Activated CD4-positive, alpha-beta T cell treated with anti-CD3 and anti-CD28 coated beads for 1 hour (primary cell): ENCODE measurements around the gene ZNF808.
A peak's percentile ranks its signal among the peaks of the same experiment; 100 is the strongest.
"Not testable (repeated sequence)": the region's sequence is repeated elsewhere in the genome, so short reads cannot be mapped to it uniquely, and the experiment has no call there.

Experiments used
- DNase-seq: peaks from one replicate; pipeline ENCODE4 v3.0.0-alpha.2; 2020

Gene ZNF808

GRCh38 chr19:52527134-52527955 lies at the start of gene ZNF808:
ZNF808 (plus strand) TSS chr19:52527668; CDS start chr19:52543285, 15,617 bp downstream.
- peak; percentile 94 for DNase-seq

- not testable (repeated sequence) for DNase-seq
These were observed 43.2 kb upstream of the ZNF808 start for GRCh38 chr19:52484111-52484743.

GRCh38 chr19:52485064-52485463 lies 42.4 kb upstream of the ZNF808 start:
- DNase-seq: not testable (repeated sequence)

GRCh38 chr19:52485561-52486240 lies 41.8 kb upstream of the ZNF808 start:
- not testable (repeated sequence) for DNase-seq

GRCh38 chr19:52492201-52492993 lies 35.1 kb upstream of the ZNF808 start:
- DNase-seq: no peak

- DNase-seq: no peak
These were observed 34.4 kb upstream of the ZNF808 start for GRCh38 chr19:52492994-52493470.

DNA sequence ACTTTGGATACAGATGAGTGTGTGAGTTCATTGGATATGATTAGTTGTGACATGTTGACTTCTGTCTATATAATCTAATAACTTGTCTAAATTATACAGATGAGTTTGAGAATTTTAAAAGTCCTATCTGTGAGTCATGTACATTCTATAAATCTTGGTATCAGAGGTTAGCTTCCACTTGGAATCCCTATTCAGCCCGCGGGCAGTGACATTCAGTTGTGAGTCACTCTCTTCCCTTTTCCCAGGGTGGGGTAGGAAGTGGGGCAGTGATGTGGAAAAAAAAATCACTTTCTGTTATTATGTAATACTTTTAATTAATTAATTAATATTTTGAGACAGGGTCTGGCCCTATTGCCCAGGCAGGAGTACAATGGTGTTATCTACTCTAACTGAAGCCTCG lies 33.0 kb upstream of the ZNF808 start:
- no peak for DNase-seq

- no peak for DNase-seq
These were observed 28.9 kb upstream of the ZNF808 start for GRCh38 chr19:52498571-52498970.

GRCh38 chr19:52500474-52500873 lies 27.0 kb upstream of the ZNF808 start:
- not testable (repeated sequence) for DNase-seq

- not testable (repeated sequence) for DNase-seq
These were observed 26.5 kb upstream of the ZNF808 start for GRCh38 chr19:52500991-52501390.

DNA sequence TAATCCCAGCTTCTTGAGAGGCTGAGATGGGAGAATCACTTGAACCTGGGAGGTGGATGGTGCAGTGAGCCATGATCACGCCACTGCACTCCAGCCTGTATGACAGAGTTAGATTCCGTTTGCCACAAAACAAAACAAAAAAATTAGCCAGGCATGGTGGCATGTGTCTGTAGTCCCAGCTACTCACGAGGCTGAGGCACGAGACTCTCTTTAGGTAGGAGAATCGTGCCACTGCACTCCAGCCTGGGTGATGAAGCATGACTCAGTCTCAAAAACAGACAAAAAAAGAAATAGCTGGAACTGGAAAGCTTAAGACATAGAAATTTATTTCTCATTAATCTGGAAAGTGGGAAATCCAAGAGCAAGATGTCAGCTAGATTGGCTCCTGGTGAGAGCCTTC lies 20.2 kb upstream of the ZNF808 start:
- no peak for DNase-seq

DNA sequence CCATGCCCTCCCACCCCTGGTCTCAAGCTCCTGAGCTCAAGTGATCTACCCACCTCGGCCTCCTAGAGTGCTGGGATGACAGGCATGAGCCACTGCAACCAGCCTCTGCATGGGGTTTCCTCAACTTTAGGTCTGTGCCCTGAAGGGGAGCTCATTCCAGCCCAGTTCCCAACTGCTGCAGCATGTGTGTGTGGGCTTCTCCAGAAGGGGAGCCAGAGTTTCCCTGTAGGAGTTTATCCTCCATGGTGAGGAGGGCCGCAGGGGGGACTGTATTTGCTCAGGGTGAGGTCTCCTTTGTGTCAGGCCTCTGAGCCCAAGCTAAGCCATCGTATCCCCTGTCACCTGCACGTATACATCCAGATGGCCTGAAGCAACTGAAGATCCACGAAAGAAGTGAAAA lies 11.3 kb upstream of the ZNF808 start:
- DNase-seq: no peak

DNA sequence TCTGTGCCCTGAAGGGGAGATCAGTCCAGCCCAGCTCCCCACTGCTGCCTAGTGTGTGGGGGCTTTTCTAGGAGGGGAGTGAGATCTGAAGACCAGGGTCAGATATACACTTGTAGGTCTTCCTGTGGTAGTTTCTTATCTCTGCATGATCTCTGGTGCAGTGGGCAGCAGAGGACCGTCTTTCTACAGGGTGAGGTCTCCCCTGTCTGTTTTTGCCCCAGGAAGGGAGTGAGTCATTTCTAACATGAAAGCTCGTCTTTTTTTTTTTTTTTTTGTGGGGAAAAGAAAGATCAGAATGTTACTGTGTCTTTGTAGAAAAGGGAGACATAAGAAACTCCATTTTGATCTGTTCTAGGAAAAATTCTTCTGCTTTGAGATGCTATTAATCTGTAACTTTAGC lies 8.8 kb upstream of the ZNF808 start:
- DNase-seq: no peak

DNA sequence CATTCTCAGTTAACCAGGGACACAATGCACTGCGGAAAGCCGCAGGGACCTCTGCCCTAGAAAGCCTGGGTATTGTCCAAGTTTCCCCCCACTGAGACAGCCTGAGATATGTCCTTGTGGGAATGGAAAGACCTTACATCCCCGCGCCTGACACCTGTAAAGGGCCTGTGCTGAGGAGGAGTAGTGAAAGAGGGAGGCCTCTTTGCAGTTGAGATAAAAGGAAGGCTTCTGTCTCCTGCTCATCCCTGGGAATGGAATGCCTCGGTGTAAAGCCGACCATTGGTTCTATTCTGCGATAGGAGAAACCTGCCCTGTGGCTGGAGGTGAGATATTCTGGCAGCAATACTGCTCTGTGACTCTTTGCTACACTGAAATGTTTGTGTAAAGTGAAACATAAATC lies 8.3 kb upstream of the ZNF808 start:
- DNase-seq: not testable (repeated sequence)

DNA sequence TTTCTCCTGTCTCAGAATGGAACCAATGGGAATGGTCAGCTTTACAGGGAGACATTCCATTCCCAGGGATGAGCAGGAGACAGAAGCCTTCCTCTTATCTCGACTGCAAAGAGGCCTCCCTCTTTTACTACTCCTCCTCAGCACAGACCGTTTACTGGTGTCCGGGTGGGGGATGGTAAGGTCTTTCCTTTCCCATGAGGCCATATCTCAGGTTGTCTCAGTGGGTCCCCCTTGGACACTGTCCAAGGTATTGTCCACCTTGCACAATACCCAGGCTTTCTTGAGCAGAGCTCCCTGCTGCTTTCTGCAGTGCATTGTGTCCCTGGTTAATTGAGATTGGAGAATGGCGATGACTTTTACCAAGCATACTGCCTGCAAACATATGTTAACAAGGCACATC lies 7.5 kb upstream of the ZNF808 start:
- DNase-seq: no peak

GRCh38 chr19:52522551-52522950 lies 4.9 kb upstream of the ZNF808 start:
- no peak for DNase-seq

GRCh38 chr19:52524086-52524485 lies 3.4 kb upstream of the ZNF808 start:
- no peak for DNase-seq

- no peak for DNase-seq
These were observed 486 bp downstream of the ZNF808 start for GRCh38 chr19:52527956-52528351.

DNA sequence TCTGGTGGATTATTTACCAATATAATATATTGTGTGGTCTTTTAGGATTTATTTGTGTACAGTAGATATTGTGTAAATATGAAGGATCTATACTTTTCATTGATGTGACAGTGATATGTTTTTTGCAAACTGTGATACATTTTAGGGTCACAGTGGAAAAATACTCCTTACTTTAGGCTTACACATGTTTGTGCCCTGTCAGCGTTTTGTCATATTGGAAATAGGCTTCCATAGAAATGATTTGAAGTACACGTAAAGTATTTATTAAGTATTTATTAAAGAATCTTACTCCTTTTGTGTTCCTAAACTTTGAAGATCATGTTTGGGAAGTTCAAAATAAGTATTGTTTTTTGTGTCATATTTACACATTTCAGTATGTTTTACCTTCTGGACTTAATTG lies 5.0 kb downstream of the ZNF808 start:
- DNase-seq: no peak

- DNase-seq: no peak
These were observed 6.4 kb downstream of the ZNF808 start for GRCh38 chr19:52533901-52534300.

GRCh38 chr19:52535385-52535770 lies 7.9 kb downstream of the ZNF808 start:
- not testable (repeated sequence) for DNase-seq

GRCh38 chr19:52535771-52536447 lies 8.4 kb downstream of the ZNF808 start:
- peak; percentile 82 for DNase-seq
